ENCODE results near the gene ERVFRD-1. TPM values are rescaled to one million over a fixed set of nuclear protein-coding genes. Genes with fewer than 3 reads are reported as not detected.

The ERVFRD-1 gene
- total RNA-seq, 1 donor, result 0.10 TPM

GRCh38 chr6:11056871-11057270 is 54.7 kb downstream of the ERVFRD-1 start:
- Histone ChIP-seq H3K9me3 (ENCODE audit: low read depth, low read length) (no peaks in the 10 kb centered on the region), H3K4me1 (ENCODE audit: insufficient read depth, low read length) (no peaks in the 10 kb centered on the region), H3K27me3 (ENCODE audit: insufficient read depth, low read length) (no peaks in the 10 kb centered on the region), H3K4me3 (ENCODE audit: low read length) (no peak overlapping the region)

DNA sequence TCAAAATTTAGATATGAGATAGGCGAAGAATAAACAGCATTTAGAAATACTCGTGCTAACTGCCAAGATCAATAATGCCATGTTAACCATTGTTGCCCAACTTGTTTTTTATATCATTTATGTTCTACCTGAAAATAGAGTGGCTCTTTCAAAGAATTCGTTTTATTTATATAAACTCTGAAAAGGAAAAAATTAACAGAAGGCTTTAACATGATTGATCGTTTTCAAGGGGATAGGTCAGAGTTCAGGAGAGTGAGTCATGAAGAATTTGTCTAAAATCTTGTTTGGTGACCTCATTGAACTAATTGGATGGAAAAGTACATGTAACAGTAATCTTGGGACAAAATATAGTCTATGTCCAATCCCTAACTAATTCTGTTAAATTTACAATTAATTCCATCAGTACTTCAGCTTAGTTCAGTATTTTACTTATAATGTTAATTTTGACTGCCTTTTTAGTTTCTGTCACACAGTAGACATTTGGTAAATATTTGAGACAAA is 56.3 kb downstream of the ERVFRD-1 start:
- H3K27me3 ChIP-seq (ENCODE audit: insufficient read depth, low read length), result peaks cover 7% of the 10 kb centered on the region
- H3K4me3 ChIP-seq (ENCODE audit: low read length), result no peak overlapping the region
- H3K9me3 ChIP-seq (ENCODE audit: low read depth, low read length), result no peaks in the 10 kb centered on the region
- no peaks in the 10 kb centered on the region for H3K4me1 ChIP-seq (ENCODE audit: insufficient read depth, low read length)

- no peak overlapping the region for H3K4me3 ChIP-seq (ENCODE audit: low read length)
- H3K27me3 ChIP-seq (ENCODE audit: insufficient read depth, low read length), result peaks cover 8% of the 10 kb centered on the region
- H3K4me1 ChIP-seq (ENCODE audit: insufficient read depth, low read length), result no peaks in the 10 kb centered on the region
- H3K9me3 ChIP-seq (ENCODE audit: low read depth, low read length), result no peaks in the 10 kb centered on the region
Measured at GRCh38 chr6:11054722-11055121, 56.8 kb downstream of the ERVFRD-1 start.

- Histone ChIP-seq H3K27me3 (ENCODE audit: insufficient read depth, low read length) (peaks cover 18% of the 10 kb centered on the region), H3K4me3 (ENCODE audit: low read length) (no peak overlapping the region)
Measured at GRCh38 chr6:11053307-11053706, 58.2 kb downstream of the ERVFRD-1 start.

More at GRCh38 chr6:11053307-11053706, 58.2 kb downstream of the ERVFRD-1 start:
- no peaks in the 10 kb centered on the region for H3K4me1 ChIP-seq (ENCODE audit: insufficient read depth, low read length)
- H3K9me3 ChIP-seq (ENCODE audit: low read depth, low read length), result no peaks in the 10 kb centered on the region

Other genes with a start within 250 kb of the ERVFRD-1 start
- not detected for gene GCM2, start 229.7 kb downstream of the ERVFRD-1 start, total RNA-seq
- not detected for gene SYCP2L, start 224.7 kb downstream of the ERVFRD-1 start, total RNA-seq
- gene ELOVL2, start 67.4 kb downstream of the ERVFRD-1 start, total RNA-seq, result not detected
- 4.2 TPM for gene SMIM13, start 17.9 kb downstream of the ERVFRD-1 start, total RNA-seq
- 42.4 TPM for gene NEDD9, start 120.9 kb upstream of the ERVFRD-1 start, total RNA-seq